LNCaP clone FGC (cell line): ENCODE measurements around the gene ERC1.

Experiments used
- DNase-seq: peaks from one replicate; pipeline ENCODE4 v3.0.0-alpha.2; 2011; ENCODE audit warnings: low read depth
- H3K4me3 ChIP-seq: 2 replicates; pipeline ENCODE4 v1.5.1; 2011; ENCODE audit warnings: mild to moderate bottlenecking, low read depth, low read length, control low read depth
- CTCF ChIP-seq: IDR thresholded peaks from 2 replicates; pipeline ENCODE4 v1.5.1; 2012; ENCODE audit warnings: mild to moderate bottlenecking; ENCODE audit not compliant: control insufficient read depth, insufficient read depth; ENCODE audit errors: extremely low read depth

ERC1 gene

GRCh38 chr12:949453-950191 lies 41.4 kb upstream of the ERC1 start, which contains the start of gene RAD52:
TSS of gene RAD52 (minus strand) at chr12:949694. CDS start at chr12:933058, 16,636 bp downstream.
- peak within 1 kb of the TSS; percentile 97 for H3K4me3 ChIP-seq
- peak; percentile 99 for TF ChIP-seq CTCF
- peak; percentile 98 for DNase-seq

- no peak for DNase-seq
Measured at GRCh38 chr12:951176-951575, 39.8 kb upstream of the ERC1 start.

GRCh38 chr12:953776-954175 lies 37.2 kb upstream of the ERC1 start:
- no peak for DNase-seq
- H3K4me3 ChIP-seq, result no peak overlapping the region
- no peak for TF ChIP-seq CTCF

More at GRCh38 chr12:951176-951575, 39.8 kb upstream of the ERC1 start:
- H3K4me3 ChIP-seq, result no peak overlapping the region
- TF ChIP-seq CTCF, result no peak

- H3K4me3 ChIP-seq, result no peak overlapping the region
- DNase-seq, result no peak
- no peak for TF ChIP-seq CTCF
Measured at GRCh38 chr12:954741-955140, 36.3 kb upstream of the ERC1 start.

- no peak overlapping the region for H3K4me3 ChIP-seq
- no peak for TF ChIP-seq CTCF
- DNase-seq, result no peak
Measured at GRCh38 chr12:955939-956338, 35.1 kb upstream of the ERC1 start.

- H3K4me3 ChIP-seq, result no peak overlapping the region
- no peak for DNase-seq
- TF ChIP-seq CTCF, result no peak
Measured at GRCh38 chr12:958588-959123, 32.4 kb upstream of the ERC1 start.
